HK-2 (cell line): ENCODE results near the gene TBCK.
A peak's percentile ranks its signal among the peaks of the same experiment; 100 is the strongest.

Experiments
- DNase-seq: peaks from one replicate; pipeline ENCODE4 v3.0.0-alpha.2; 2018; ENCODE audit not compliant: unreplicated experiment

TBCK gene

GRCh38 chr4:106041294-106042002, 274.6 kb downstream of the TBCK start:
- DNase-seq = no peak

DNA sequence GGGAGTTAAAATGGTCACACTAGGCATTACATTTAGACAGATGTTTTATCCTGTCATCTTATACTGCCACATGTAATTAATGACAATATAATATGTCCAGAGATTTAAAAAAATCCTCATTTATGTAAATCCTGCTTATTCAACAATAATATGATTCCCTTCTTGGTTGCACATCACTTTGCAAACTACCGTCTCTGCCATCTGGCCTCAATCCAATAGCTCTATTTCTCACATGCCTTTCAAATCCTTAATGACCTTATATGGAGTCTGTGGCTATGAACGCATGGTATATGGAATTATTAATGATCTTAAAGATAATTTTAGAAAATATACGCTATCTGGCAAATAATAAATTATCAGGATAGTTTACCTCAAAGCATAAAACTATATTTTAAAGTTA, 276.2 kb downstream of the TBCK start:
- DNase-seq = no peak

- DNase-seq = no peak
Observed at GRCh38 chr4:106038908-106039307, 277.1 kb downstream of the TBCK start.

DNA sequence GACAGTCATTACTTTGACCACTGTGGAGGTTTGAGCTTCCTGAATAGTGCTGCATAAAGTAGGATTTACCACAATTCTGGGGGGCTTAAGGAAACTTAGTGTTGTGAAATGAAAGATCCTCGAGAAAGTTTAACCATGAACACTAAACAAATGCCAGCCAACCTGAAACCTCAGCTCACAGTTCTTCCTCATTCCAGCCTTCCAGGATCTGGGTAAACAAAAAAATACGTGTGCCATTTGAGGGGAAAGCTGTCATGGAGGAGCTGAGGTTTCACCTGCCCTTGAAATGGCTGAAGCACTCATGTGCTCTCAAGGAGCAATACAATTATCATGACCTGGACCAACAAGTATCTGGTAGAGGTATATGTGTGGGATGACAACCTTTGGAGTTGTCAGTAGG, 278.0 kb downstream of the TBCK start:
- no peak for DNase-seq

- DNase-seq = no peak
Observed at GRCh38 chr4:106036848-106037247, 279.2 kb downstream of the TBCK start.

DNA sequence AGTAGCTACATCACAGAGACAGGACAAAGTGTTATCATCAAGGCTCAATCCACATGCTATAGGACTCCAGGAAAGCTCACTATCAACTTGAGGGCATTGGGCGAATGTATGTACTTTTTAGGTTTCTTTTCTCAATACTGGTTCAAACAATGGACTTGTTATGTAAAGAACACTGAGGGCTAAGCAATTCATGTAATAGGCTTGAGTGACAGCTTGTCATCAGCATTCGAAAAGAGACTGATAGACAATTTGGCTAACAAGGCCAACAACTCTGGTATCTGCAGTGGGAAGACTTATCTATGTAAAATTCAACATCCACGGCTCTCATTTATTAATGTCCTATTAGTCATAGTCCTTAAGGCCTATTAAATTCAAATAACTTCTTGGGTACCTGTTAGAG, 279.7 kb downstream of the TBCK start:
- no peak for DNase-seq

GRCh38 chr4:106035204-106035603, 280.8 kb downstream of the TBCK start:
- no peak for DNase-seq

DNA sequence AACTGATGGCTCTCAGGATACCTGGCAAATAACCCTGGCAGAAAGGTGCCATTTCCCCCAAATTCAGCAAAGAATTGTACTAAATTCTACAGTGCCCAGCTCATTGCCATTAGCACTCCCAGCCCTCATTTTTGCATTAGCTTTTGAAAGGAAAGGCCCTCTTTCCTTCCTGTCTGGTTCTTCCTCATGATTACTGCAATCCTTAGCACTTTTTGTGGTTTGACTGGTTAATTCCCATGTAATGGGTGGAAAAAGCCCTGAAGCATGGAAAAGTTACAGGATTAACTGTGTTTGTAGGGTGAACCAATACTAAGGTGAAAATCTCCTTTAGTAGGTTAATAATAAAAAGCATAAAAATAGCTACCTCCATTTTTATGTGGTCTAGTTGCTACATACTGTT, 281.3 kb downstream of the TBCK start:
- no peak for DNase-seq

DNA sequence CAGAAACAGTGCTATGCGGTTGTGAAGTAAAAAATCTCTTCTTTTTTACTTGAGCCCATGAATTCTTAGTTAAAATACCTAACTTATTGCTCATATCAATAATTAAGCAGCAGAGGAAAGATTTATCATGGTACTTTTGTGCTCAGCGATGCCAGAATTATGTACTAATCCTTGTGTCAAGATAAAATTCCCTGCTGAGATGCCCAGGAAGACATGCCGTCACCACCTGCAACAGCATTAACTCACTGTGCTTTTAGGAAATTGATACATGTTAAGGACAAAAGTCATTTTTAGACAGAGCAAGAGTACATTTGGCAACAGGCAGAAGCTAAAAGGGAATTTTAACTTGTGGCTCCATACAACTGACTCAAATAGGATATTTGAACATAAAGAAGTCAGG, 281.8 kb downstream of the TBCK start:
- DNase-seq = no peak

- no peak for DNase-seq
Observed at GRCh38 chr4:106033469-106033868, 282.5 kb downstream of the TBCK start.

DNA sequence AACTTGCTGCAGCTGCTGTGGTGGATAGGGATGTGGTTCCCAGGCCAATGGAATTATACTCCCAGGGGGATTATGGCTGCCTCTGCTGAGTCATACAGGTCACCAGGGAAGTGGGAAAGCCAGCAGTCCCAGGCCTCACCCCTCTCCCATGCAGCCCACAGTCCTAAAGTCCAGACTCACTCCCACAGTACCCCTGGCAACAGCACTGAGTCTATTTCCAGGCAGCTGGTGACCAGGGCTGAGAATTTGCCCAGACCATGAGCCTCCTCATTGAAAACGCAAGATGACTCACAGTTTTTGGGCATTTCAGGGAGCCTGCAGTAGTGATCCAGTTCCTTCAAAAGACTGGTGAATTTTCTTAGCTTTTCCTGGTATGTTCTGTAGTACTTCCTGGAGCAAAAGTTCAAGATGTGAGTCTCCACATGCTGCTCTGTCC, 283.1 kb downstream of the TBCK start:
- peak; percentile 35 for DNase-seq

DNA sequence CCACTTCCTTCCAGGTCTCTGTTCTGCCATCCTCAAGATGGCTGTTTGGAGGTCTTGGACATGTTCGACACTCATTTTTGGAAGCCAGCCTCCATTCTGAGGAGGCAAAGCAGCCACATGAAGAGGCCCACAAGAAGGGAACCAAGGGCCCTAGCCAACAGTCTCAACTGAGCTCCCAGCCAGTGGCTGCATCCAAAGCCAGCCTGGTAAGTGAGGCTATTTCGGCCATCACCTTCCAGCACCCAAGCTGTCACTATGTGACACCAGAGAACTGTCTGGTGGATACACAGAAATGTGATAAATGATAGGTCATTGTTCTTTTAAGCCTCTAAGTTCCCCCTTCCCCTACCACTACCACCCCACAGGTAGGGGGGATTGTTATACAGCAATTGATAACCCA, 293.6 kb downstream of the TBCK start:
- no peak for DNase-seq

- DNase-seq = no peak
Observed at GRCh38 chr4:106021737-106022410, 294.1 kb downstream of the TBCK start.

DNA sequence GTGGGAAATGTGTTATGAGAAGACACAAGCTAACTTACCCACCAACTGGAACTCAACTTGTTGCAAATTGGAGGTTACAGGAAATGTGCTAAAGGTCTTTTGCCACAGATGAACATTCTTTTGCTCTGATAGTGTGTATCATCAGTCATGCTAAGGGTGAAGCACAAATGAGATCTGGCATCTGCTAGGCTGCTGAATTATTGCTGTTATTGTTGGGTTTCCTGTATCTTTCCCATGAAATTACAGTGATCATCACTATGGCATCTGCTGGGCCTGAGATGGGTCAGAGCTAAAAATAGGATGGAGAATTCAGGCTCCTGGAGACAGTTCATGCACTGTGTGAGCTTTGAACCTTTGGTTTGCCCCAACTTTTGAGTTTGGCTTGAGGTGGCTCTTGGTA, 296.2 kb downstream of the TBCK start:
- no peak for DNase-seq

DNA sequence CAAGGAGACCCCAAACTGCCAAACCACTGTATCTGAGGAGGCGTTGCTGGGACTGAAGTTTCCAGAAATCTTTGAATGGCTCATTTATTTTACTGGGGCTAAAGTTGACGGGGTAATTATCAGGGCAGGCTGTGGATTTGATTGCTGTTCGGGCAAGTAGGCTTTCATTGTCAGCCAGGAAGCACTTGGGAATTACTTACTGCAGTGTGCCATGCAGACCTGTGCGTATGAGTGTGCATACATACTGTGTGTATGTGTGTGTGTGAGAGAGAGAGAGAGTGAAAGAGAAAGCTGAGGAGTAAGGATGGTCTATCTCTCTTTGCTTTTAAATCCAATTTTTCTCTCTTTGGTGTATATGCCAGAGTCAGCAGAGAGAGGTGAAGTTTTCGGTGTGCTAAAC, 298.0 kb downstream of the TBCK start:
- no peak for DNase-seq

DNA sequence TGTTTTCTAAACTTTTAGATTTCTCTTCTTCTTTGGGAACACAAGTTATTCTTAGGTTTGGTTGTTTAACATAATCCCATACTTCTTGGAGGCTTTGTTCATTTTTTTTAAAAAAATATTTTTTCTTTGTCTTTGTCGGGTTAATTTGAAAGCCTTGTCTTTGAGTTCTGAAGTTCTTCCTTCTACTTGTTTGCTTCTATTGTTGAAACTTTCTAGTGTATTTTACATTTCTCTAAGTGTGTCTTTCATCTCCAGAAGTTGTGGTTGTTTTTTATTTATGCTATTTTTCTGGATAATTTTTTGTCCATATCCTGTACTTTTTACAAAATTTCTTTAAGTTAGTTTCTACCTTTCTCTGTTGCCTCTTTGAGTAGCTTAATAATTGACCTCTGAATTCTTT, 304.6 kb downstream of the TBCK start:
- DNase-seq = no peak

DNA sequence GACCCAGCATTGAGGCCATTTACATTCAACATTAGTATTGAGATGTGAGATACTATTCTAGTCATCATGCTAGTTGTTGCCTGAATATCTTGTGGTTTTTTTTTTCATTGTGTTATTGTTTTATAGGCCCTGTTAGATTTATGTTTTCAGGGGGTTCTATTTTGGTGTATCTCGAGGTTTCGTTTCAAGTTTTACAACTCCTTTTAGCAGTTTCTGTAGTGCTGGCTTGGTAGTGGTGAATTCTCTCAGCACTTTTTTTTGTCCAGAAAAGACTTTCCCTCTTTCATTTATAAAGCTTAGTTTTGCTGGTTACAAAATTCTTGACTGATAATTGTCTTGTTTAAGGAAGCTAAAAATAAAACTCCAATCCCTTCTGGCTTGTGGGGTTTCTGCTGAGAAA, 305.2 kb downstream of the TBCK start:
- no peak for DNase-seq

DNA sequence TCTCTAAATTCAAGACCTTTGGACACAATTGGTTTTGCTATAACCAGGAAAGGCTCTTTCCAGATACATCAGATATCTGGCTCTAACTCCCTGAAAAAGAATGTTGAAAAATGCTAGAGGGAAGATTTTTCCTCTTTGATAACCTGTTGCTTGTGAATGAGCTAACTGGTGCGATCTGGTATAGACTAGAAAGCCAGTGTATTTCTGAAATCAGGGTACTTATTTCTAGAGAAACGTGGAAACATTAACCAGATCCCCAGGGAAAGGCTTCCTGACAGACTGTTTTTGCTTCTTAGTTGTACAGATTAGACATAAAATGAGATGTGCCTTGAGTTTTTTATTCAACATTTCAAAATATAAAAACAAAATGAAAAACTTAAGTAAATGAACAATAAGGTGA, 313.0 kb downstream of the TBCK start:
- no peak for DNase-seq

DNA sequence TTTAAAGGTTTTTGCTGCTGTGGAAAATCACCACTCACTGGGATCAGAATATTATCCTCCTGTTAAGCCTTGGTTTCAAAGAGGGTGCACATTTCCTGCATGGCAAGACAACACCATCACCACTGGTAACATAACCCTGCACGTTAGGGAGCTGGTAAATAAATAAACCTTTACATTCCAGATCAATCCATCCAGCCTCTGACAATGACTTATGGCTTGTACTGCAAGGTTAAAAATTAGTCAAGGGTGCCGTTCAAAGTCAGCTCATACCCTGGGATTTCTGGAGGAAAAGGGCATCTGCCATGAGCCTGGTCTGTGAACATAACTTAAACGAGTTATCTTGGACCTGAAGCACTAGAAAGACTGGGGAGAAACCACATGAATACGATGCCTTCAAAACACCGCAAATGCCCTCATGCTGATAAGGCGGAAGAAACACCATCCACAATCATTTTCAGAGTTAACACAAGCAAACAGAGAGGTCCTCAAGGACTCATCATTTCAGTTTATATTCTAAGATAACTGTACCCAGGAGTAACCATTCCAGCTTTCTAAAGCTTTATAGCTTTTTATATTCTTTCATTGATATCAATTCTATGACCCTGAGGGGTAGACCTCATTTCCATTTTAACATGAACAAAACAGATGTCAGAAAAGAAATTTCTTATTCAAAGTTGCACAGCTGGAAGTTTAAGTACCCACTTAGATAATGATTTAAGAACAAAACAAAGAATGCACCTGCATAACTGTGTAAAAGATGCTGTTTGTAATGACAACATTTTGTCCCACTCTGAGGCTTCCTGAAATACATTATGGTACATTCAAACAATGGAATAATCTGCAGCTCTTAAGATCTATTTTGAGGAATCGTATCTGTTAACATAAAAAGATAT, 317.6 kb downstream of the TBCK start:
- peak; percentile 50 for DNase-seq

DNA sequence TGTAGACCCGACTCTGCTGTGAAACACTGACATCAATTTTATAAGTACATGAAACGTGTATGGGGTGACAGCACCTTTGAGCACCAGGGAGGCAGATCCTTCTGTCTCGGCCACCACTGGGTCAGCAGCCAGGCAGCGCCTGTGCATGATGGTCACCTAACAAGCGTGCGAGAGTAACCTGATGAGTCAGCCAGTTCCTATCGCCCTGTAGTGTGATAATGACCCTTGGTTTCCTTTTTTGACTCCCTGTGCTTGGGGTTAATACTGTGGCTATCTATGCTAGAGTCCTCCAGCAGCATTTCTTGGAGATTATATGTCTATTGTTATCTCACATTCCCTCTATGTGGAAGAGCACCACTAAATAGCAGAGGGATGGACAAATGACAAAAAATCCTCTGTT, 319.2 kb downstream of the TBCK start:
- DNase-seq = peak; percentile 54

DNA sequence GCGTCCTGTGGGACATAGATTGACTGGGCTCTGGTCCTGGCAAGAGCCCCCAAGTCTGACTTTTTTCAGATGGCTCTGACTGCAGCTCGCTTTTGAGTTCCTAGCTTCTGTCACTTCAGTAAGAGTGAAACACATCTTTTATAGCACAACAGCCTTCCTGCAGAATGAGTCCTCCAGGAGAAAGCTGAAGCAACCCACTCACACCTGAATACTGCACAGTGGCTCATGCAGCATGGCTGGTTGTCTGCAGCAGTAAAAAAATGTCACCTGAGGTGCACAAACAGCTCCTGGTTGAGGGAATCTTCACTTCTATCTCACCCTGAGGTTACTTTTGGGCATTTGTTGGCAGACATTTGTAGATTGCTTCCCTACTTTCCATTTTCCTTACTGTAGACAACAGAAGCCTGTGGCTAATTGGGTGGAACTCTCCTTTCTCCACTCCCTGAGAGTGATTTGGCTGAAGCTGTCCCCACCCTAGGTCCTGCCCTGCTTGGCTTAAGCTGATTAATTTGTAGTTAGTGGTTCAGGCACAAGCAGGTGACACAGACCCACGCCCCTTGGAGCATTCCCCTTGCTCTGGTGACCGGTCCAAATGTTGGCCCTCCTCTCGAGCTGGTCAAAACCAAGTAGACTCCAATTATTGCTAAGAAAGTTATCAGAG, 321.0 kb downstream of the TBCK start:
- no peak for DNase-seq

DNA sequence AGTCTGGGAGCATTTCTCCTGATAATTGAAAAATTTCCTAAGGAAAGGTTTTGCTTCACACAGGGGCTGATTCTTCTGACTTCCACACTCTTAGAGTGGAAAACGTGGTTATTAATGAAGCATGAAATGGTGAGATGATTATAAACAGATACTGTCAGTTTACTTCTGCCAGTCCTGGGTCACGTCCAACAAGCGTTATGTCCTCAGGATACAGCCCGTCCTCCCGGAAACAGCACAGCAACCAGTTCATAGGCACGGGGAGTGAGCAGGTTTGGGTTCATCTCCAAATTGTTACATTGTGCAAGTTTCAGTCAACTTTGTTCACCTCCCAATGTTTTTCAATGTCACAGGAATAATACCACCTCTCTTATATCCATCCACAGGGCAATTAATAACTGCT, 321.9 kb downstream of the TBCK start:
- DNase-seq = no peak
